Activated CD4-positive, CD25-positive, alpha-beta regulatory T cell treated with anti-CD3 and anti-CD28 coated beads, Interleukin-2, amount 50 U/mL, for 72 hours (primary cell): ENCODE data around the gene RBFOX2.

Experiments
- DNase-seq: peaks from one replicate; pipeline ENCODE4 v3.0.0; 2021

The RBFOX2 gene

GRCh38 chr22:35860837-35861236 lies 167.8 kb downstream of the RBFOX2 start:
- DNase-seq = no peak

GRCh38 chr22:35860087-35860733 lies 168.4 kb downstream of the RBFOX2 start:
- no peak for DNase-seq

- DNase-seq = no peak
Measured at GRCh38 chr22:35854334-35854733, 174.3 kb downstream of the RBFOX2 start.

- DNase-seq = no peak
Measured at GRCh38 chr22:35852076-35852475, 176.5 kb downstream of the RBFOX2 start.

GRCh38 chr22:35850831-35851230 lies 177.8 kb downstream of the RBFOX2 start:
- no peak for DNase-seq

- DNase-seq = no peak
Measured at GRCh38 chr22:35846804-35847203, 181.8 kb downstream of the RBFOX2 start.

- no peak for DNase-seq
Measured at GRCh38 chr22:35844886-35845285, 183.7 kb downstream of the RBFOX2 start.

- no peak for DNase-seq
Measured at GRCh38 chr22:35842954-35843353, 185.7 kb downstream of the RBFOX2 start.

- DNase-seq = no peak
Measured at GRCh38 chr22:35842519-35842913, 186.1 kb downstream of the RBFOX2 start.

- DNase-seq = no peak
Measured at GRCh38 chr22:35841907-35842518, 186.6 kb downstream of the RBFOX2 start.

GRCh38 chr22:35840302-35840739 lies 188.3 kb downstream of the RBFOX2 start:
- no peak for DNase-seq

- DNase-seq = no peak
Measured at GRCh38 chr22:35839841-35840301, 188.8 kb downstream of the RBFOX2 start.

GRCh38 chr22:35838855-35839576 lies 189.6 kb downstream of the RBFOX2 start:
- DNase-seq = no peak

- DNase-seq = no peak
Measured at GRCh38 chr22:35837101-35837727, 191.4 kb downstream of the RBFOX2 start.

- no peak for DNase-seq
Measured at GRCh38 chr22:35835998-35836691, 192.5 kb downstream of the RBFOX2 start.

GRCh38 chr22:35835267-35835997 lies 193.2 kb downstream of the RBFOX2 start:
- no peak for DNase-seq

GRCh38 chr22:35834061-35834460 lies 194.6 kb downstream of the RBFOX2 start:
- DNase-seq = no peak

- no peak for DNase-seq
Measured at GRCh38 chr22:35830305-35830704, 198.3 kb downstream of the RBFOX2 start.

GRCh38 chr22:35824256-35824655 lies 204.4 kb downstream of the RBFOX2 start:
- DNase-seq = no peak

- DNase-seq = no peak
Measured at GRCh38 chr22:35821654-35822053, 207.0 kb downstream of the RBFOX2 start.

GRCh38 chr22:35819421-35819820 lies 209.2 kb downstream of the RBFOX2 start:
- no peak for DNase-seq

GRCh38 chr22:35818897-35819296 lies 209.7 kb downstream of the RBFOX2 start:
- no peak for DNase-seq
